Jurkat, Clone E6-1 (cell line): ENCODE measurements around the gene ZFHX3.

Experiments
- DNase-seq: peaks from one replicate; pipeline ENCODE4 v3.0.0-alpha.2; 2011; ENCODE audit warnings: low read depth, low spot score
- H3K4me3 ChIP-seq: 2 replicates; pipeline ENCODE4 v1.5.1; 2011; ENCODE audit warnings: mild to moderate bottlenecking, low read length, control low read depth, moderate library complexity

The ZFHX3 gene

GRCh38 chr16:73027685-73028111 is 20.2 kb downstream of the ZFHX3 start:
- H3K4me3 ChIP-seq: no peak overlapping the region
- no peak for DNase-seq

GRCh38 chr16:73026754-73027684 is 20.9 kb downstream of the ZFHX3 start:
- H3K4me3 ChIP-seq: no peak overlapping the region
- DNase-seq: no peak

- no peak overlapping the region for H3K4me3 ChIP-seq
- DNase-seq: no peak
These were observed 22.1 kb downstream of the ZFHX3 start for GRCh38 chr16:73025856-73026210.

- no peak overlapping the region for H3K4me3 ChIP-seq
- DNase-seq: no peak
These were observed 22.6 kb downstream of the ZFHX3 start for GRCh38 chr16:73025151-73025855.

GRCh38 chr16:73024571-73025105 is 23.3 kb downstream of the ZFHX3 start:
- DNase-seq: no peak

GRCh38 chr16:73023752-73024570 is 24.0 kb downstream of the ZFHX3 start:
- no peak overlapping the region for H3K4me3 ChIP-seq
- DNase-seq: no peak

More at GRCh38 chr16:73024571-73025105, 23.3 kb downstream of the ZFHX3 start:
- no peak overlapping the region for H3K4me3 ChIP-seq

GRCh38 chr16:73023320-73023719 is 24.6 kb downstream of the ZFHX3 start:
- DNase-seq: no peak
- no peak overlapping the region for H3K4me3 ChIP-seq

- DNase-seq: no peak
- no peak overlapping the region for H3K4me3 ChIP-seq
These were observed 25.4 kb downstream of the ZFHX3 start for GRCh38 chr16:73022534-73022933.

- no peak overlapping the region for H3K4me3 ChIP-seq
- DNase-seq: no peak
These were observed 25.9 kb downstream of the ZFHX3 start for GRCh38 chr16:73021866-73022495.

GRCh38 chr16:73020409-73020884 is 27.5 kb downstream of the ZFHX3 start:
- no peak for DNase-seq
- H3K4me3 ChIP-seq: no peak overlapping the region

- no peak for DNase-seq
- no peak overlapping the region for H3K4me3 ChIP-seq
These were observed 28.2 kb downstream of the ZFHX3 start for GRCh38 chr16:73019457-73020362.

GRCh38 chr16:73018821-73019456 is 29.0 kb downstream of the ZFHX3 start:
- no peak for DNase-seq
- no peak overlapping the region for H3K4me3 ChIP-seq

GRCh38 chr16:73017321-73017720 is 30.6 kb downstream of the ZFHX3 start:
- no peak for DNase-seq
- H3K4me3 ChIP-seq: no peak overlapping the region

GRCh38 chr16:73016488-73016830 is 31.5 kb downstream of the ZFHX3 start:
- no peak overlapping the region for H3K4me3 ChIP-seq
- DNase-seq: no peak

GRCh38 chr16:73015612-73016487 is 32.1 kb downstream of the ZFHX3 start:
- no peak for DNase-seq
- H3K4me3 ChIP-seq: no peak overlapping the region

- H3K4me3 ChIP-seq: no peak overlapping the region
- DNase-seq: no peak
These were observed 33.2 kb downstream of the ZFHX3 start for GRCh38 chr16:73014768-73015167.

- H3K4me3 ChIP-seq: no peak overlapping the region
- no peak for DNase-seq
These were observed 34.0 kb downstream of the ZFHX3 start for GRCh38 chr16:73013974-73014373.
